Measurements from ENCODE around the gene DENND6B. TPM values are rescaled to one million over a fixed set of nuclear protein-coding genes. Genes with fewer than 3 reads are reported as not detected.

Gene DENND6B
- total and polyA plus RNA-seq, 2 of the 13 experiments (the other 11 are each of a cell fraction or from before 2014, with no cell fraction given): 0.95 to 3.8 TPM

GRCh38 chr22:50286701-50287318, 40.0 kb downstream of the DENND6B start:
- DNase-seq (ENCODE audit: low spot score) (no peak), ATAC-seq (no peak), FAIRE-seq (no peak)
- peaks cover 29 to 44% of the 10 kb centered on the region in 2 experiments; a peak in 4 of 5 replicates for H3K36me3 ChIP-seq (replicated peaks in 1 of 2; ENCODE audit: control insufficient read depth in 1 of 2, insufficient read depth in 2 of 2, low read length in 2 of 2)
- intact Hi-C loops (cut with micrococcal nuclease; ENCODE audit: unreplicated experiment) (no loop called here), in situ Hi-C loops (cut with HindIII; ENCODE audit: extremely low pct_ligation_motif_present, low pct_unique_long_range_greater_than_20kb) (no loop called here)
- peaks cover 19% of the 10 kb centered on the region for H3K79me2 ChIP-seq (ENCODE audit: insufficient read depth, low read length)
- TF ChIP-seq ZNF639 (CRISPR knock-in tag; conservative IDR thresholded peaks at IDR 0.05): no peak
- peak; percentile 62 for TF ChIP-seq AGO2 (optimal IDR thresholded peaks at IDR 0.05; ENCODE audit: low read depth, low read length)
- no peak overlapping the region for H3K9ac ChIP-seq (ENCODE audit: insufficient read depth, low read depth, low read length)
- H3K27me3 ChIP-seq (ENCODE audit: control insufficient read depth in 1 of 2, insufficient read depth in 2 of 2, low read length in 2 of 2): no peaks in the 10 kb centered on the region
- no peak overlapping the region for H3K4me3 ChIP-seq (replicated peaks in 1 of 3; ENCODE audit: insufficient read depth in 1 of 3, low read depth in 2 of 3, low read length in 3 of 3)
- H3K9me3 ChIP-seq (ENCODE audit: low read length): no peaks in the 10 kb centered on the region
- H3K4me2 ChIP-seq (ENCODE audit: low read depth, low read length): no peak overlapping the region
- no peak overlapping the region for H3K27ac ChIP-seq (ENCODE audit: extremely low read length, insufficient read depth, low read length)
- H3K4me1 ChIP-seq (ENCODE audit: insufficient read depth, low read length): 0 out of 2 replicates have a peak, but pooled peaks cover under 1% of the 10 kb centered on the region
- peaks cover 4% of the 10 kb centered on the region; the same call in 1 of the 2 replicates for H4K20me1 ChIP-seq (ENCODE audit: insufficient read depth, low read length)
- no TSS peak for BruUV-seq (replicated peaks)
- CTCF ChIA-PET (ENCODE audit: low intra/inter-chr PET ratio, low total read pairs): no interaction called here
- POLR2A ChIA-PET: no interaction called here
- no peak overlapping the region for H2AFZ ChIP-seq (ENCODE audit: low read length)
- WGBS (ENCODE audit: low lambda C conversion rate): 100% methylated on average over 8 of the region's 40 CpGs

GRCh38 chr22:50286275-50286674, 40.5 kb downstream of the DENND6B start:
- H3K9me3 ChIP-seq (ENCODE audit: low read length): no peaks in the 10 kb centered on the region
- H4K20me1 ChIP-seq (ENCODE audit: insufficient read depth, low read length): peaks cover 4% of the 10 kb centered on the region; the same call in 1 of the 2 replicates
- H3K27ac ChIP-seq (ENCODE audit: extremely low read length, insufficient read depth, low read length): no peak overlapping the region
- H3K4me1 ChIP-seq (ENCODE audit: insufficient read depth, low read length): no peaks in the 10 kb centered on the region
- ChIA-PET CTCF (ENCODE audit: low intra/inter-chr PET ratio, low total read pairs) (no interaction called here), POLR2A (no interaction called here)
- H3K36me3 ChIP-seq (replicated peaks in 1 of 2; ENCODE audit: control insufficient read depth in 1 of 2, insufficient read depth in 2 of 2, low read length in 2 of 2): peaks cover 32 to 50% of the 10 kb centered on the region in 2 experiments; a peak in 4 of 5 replicates
- intact Hi-C loops (cut with micrococcal nuclease; ENCODE audit: unreplicated experiment): no loop called here
- no peak for DNase-seq (ENCODE audit: low spot score)
- in situ Hi-C loops (cut with HindIII; ENCODE audit: extremely low pct_ligation_motif_present, low pct_unique_long_range_greater_than_20kb): no loop called here
- no peak for ATAC-seq
- BruUV-seq (replicated peaks): no TSS peak
- H2AFZ ChIP-seq (ENCODE audit: low read length): no peak overlapping the region
- TF ChIP-seq MED8 (CRISPR knock-in tag; IDR thresholded peaks at IDR 0.05; ENCODE audit: insufficient replicate concordance): no peak
- no peak for TF ChIP-seq FIP1L1 (IDR thresholded peaks at IDR 0.05; ENCODE audit: borderline replicate concordance, insufficient read depth, low read depth, low read length)
- TF ChIP-seq SRSF1 (optimal IDR thresholded peaks at IDR 0.05; ENCODE audit: low read depth, low read length): no peak
- TF ChIP-seq WIZ (CRISPR knock-in tag; IDR thresholded peaks at IDR 0.05): no peak
- no peak for TF ChIP-seq ZEB1 (IDR thresholded peaks at IDR 0.05; ENCODE audit: insufficient replicate concordance, low read depth)
- TF ChIP-seq SRY (CRISPR knock-in tag; IDR thresholded peaks at IDR 0.05): no peak
- TF ChIP-seq LBX2 (CRISPR knock-in tag; IDR thresholded peaks at IDR 0.05; ENCODE audit: borderline replicate concordance): no peak
- no peak for TF ChIP-seq STAT5B (CRISPR knock-in tag; IDR thresholded peaks at IDR 0.05)
- TF ChIP-seq CREB3 (CRISPR knock-in tag; IDR thresholded peaks at IDR 0.05): no peak
- no peak for TF ChIP-seq MXD3 (CRISPR knock-in tag; IDR thresholded peaks at IDR 0.05)
- no peak for TF ChIP-seq RELA (CRISPR knock-in tag; IDR thresholded peaks at IDR 0.05)
- H3K4me3 ChIP-seq (replicated peaks in 1 of 3; ENCODE audit: insufficient read depth in 1 of 3, low read depth in 2 of 3, low read length in 3 of 3): no peak overlapping the region
- H3K27me3 ChIP-seq (ENCODE audit: control insufficient read depth in 1 of 2, insufficient read depth in 2 of 2, low read length in 2 of 2): no peaks in the 10 kb centered on the region
- H3K9ac ChIP-seq (ENCODE audit: insufficient read depth, low read depth, low read length): no peak overlapping the region
- H3K4me2 ChIP-seq (ENCODE audit: low read depth, low read length): no peak overlapping the region
- 99% methylated on average over 8 of the region's 21 CpGs for WGBS (ENCODE audit: low lambda C conversion rate)
- H3K79me2 ChIP-seq (ENCODE audit: insufficient read depth, low read length): peaks cover 14% of the 10 kb centered on the region
- FAIRE-seq: no peak

All from HepG2 (cell line).